Measurements from ENCODE around the gene SCGB1A1.

Gene SCGB1A1

GRCh38 chr11:62398011-62398994 is 20.5 kb upstream of the SCGB1A1 start:
- peak; percentile 72 for DNase-seq

GRCh38 chr11:62399172-62399877 is 19.5 kb upstream of the SCGB1A1 start:
- DNase-seq, result no peak

GRCh38 chr11:62399878-62400266 is 19.0 kb upstream of the SCGB1A1 start:
- no peak for DNase-seq

- DNase-seq, result no peak
Measured at GRCh38 chr11:62400281-62400680, 18.6 kb upstream of the SCGB1A1 start.

- peak; percentile 89 for DNase-seq
Measured at GRCh38 chr11:62400760-62401159, 18.1 kb upstream of the SCGB1A1 start.

- no peak for DNase-seq
Measured at GRCh38 chr11:62401356-62401755, 17.5 kb upstream of the SCGB1A1 start.

GRCh38 chr11:62401811-62402210 is 17.0 kb upstream of the SCGB1A1 start:
- DNase-seq, result no peak

GRCh38 chr11:62402226-62402959 is 16.4 kb upstream of the SCGB1A1 start:
- no peak for DNase-seq

GRCh38 chr11:62402960-62403730 is 15.7 kb upstream of the SCGB1A1 start:
- DNase-seq, result no peak

- DNase-seq, result no peak
Measured at GRCh38 chr11:62404435-62404834, 14.4 kb upstream of the SCGB1A1 start.

- no peak for DNase-seq
Measured at GRCh38 chr11:62404901-62405300, 13.9 kb upstream of the SCGB1A1 start.

- DNase-seq, result no peak
Measured at GRCh38 chr11:62406034-62406433, 12.8 kb upstream of the SCGB1A1 start.

- DNase-seq, result no peak
Measured at GRCh38 chr11:62409831-62410230, 9.0 kb upstream of the SCGB1A1 start.

- no peak for DNase-seq
Measured at GRCh38 chr11:62410972-62411371, 7.9 kb upstream of the SCGB1A1 start.

GRCh38 chr11:62411524-62411923 is 7.3 kb upstream of the SCGB1A1 start:
- DNase-seq, result no peak

- DNase-seq, result no peak
Measured at GRCh38 chr11:62413060-62413696, 5.7 kb upstream of the SCGB1A1 start.

GRCh38 chr11:62416596-62416995 is 2.2 kb upstream of the SCGB1A1 start:
- no peak for DNase-seq

- no peak for DNase-seq
Measured at GRCh38 chr11:62418136-62418535, 697 bp upstream of the SCGB1A1 start.

- DNase-seq, result no peak
Measured at GRCh38 chr11:62419314-62419929, 589 bp downstream of the SCGB1A1 start.

GRCh38 chr11:62419943-62420342 is 1.1 kb downstream of the SCGB1A1 start:
- DNase-seq, result no peak

- DNase-seq, result no peak
Measured at GRCh38 chr11:62420882-62421281, 2.0 kb downstream of the SCGB1A1 start.

- DNase-seq, result no peak
Measured at GRCh38 chr11:62421996-62422395, 3.2 kb downstream of the SCGB1A1 start.
